SK-N-SH (cell line): ENCODE measurements around the gene MCCC2. TPM values are rescaled to one million over a fixed set of nuclear protein-coding genes. Genes with fewer than 3 reads are reported as not detected.
"Not testable (repeated sequence)": the region's sequence is repeated elsewhere in the genome, so short reads cannot be mapped to it uniquely, and the experiment has no call there.

Experiments used
- CTCF ChIA-PET: fragments of 300-600, 350-600 bp; formaldehyde crosslinking; extraction: SDS; loops from one replicate; lab custom pipeline; 2021; lab: Yijun Ruan, JAX
- POLR2A ChIA-PET: fragments of 350-600 bp; sonication (Branson Sonifier 250); formaldehyde crosslinking; extraction: SDS; loops from one replicate; lab custom pipeline; 2020; ENCODE audit warnings: antibody characterized with exemption, inconsistent platforms; lab: Yijun Ruan, JAX
- DNase-seq: peaks from one replicate; pipeline ENCODE4 v3.0.0; 2012
- H2AFZ ChIP-seq: fragments of 200-600 bp; sonication (generic); 2 replicates; pipeline ENCODE4 v1.8.1; 2016; ENCODE audit warnings: antibody characterized with exemption, mild to moderate bottlenecking, low read depth
- H3F3A ChIP-seq: fragments of 200-600 bp; sonication (generic); replicated peaks from 2 replicates; pipeline ENCODE3; 2016; ENCODE audit warnings: antibody characterized with exemption, mild to moderate bottlenecking; ENCODE audit not compliant: insufficient read depth
- H3K27ac ChIP-seq, 2 experiments: fragments of 200-500 bp in 1 of 2; fragments of 200-600 bp in 1 of 2; sonication (Bioruptor generic) in 1 of 2; sonication (generic), shearing (Covaris generic) in 1 of 2; 2 replicates each; pipeline versions ENCODE4 v1.5.1 to v1.6.1; 2014 to 2016; ENCODE audit warnings: low read depth in 2 of 2, inconsistent platforms in 1 of 2, low read length in 1 of 2, mild to moderate bottlenecking in 1 of 2, mixed read lengths in 1 of 2
- H3K27me3 ChIP-seq: fragments of 200-600 bp; sonication (generic), shearing (Covaris generic); 2 replicates; pipeline ENCODE4 v1.6.1; 2016; ENCODE audit warnings: mixed run types; ENCODE audit not compliant: insufficient read depth
- H3K36me3 ChIP-seq, 2 experiments: fragments of 200-500 bp in 1 of 2; fragments of 200-600 bp in 1 of 2; sonication (Bioruptor generic) in 1 of 2; sonication (generic) in 1 of 2; replicated peaks in 1 of 2; 2 replicates each; pipeline versions ENCODE3 to v1.5.1; 2014 to 2016; ENCODE audit warnings: low read length in 1 of 2, mild to moderate bottlenecking in 1 of 2; ENCODE audit not compliant: insufficient read depth in 2 of 2, control insufficient read depth in 1 of 2
- H3K4me1 ChIP-seq, 2 experiments: fragments of 200-500 bp in 1 of 2; fragments of 200-600 bp in 1 of 2; sonication (Bioruptor generic) in 1 of 2; sonication (generic), shearing (Covaris generic) in 1 of 2; 2 replicates each; pipeline versions ENCODE4 v1.5.1 to v1.6.1; 2014 to 2016; ENCODE audit warnings: low read depth in 1 of 2, low read length in 1 of 2, mixed run types in 1 of 2; ENCODE audit not compliant: insufficient read depth in 2 of 2, control insufficient read depth in 1 of 2
- H3K4me2 ChIP-seq: fragments of 200-600 bp; sonication (generic), shearing (Covaris generic); 2 replicates; pipeline ENCODE4 v1.6.1; 2017; ENCODE audit warnings: mixed run types
- H3K4me3 ChIP-seq, 2 experiments: fragments of 200-500 bp in 1 of 2; fragments of 200-600 bp in 1 of 2; sonication (Bioruptor generic) in 1 of 2; sonication (generic), shearing (Covaris generic) in 1 of 2; 2 replicates each; pipeline versions ENCODE4 v1.5.1 to v1.8.1; 2014 to 2016; ENCODE audit warnings: low read depth in 2 of 2, inconsistent platforms in 1 of 2, low read length in 1 of 2, mild to moderate bottlenecking in 1 of 2, mixed read lengths in 1 of 2, moderate library complexity in 1 of 2
- H3K79me2 ChIP-seq: fragments of 200-600 bp; sonication (generic); 2 replicates; pipeline ENCODE4 v1.8.1; 2017; ENCODE audit warnings: mild to moderate bottlenecking; ENCODE audit not compliant: insufficient read depth
- H3K9ac ChIP-seq: fragments of 200-600 bp; sonication (generic); 2 replicates; pipeline ENCODE4 v1.6.1; 2017; ENCODE audit warnings: mixed run types
- H3K9me2 ChIP-seq: fragments of 200-600 bp; sonication (generic); 2 replicates; pipeline ENCODE4 v1.6.1; 2017; ENCODE audit warnings: mixed run types
- H3K9me3 ChIP-seq: fragments of 200-600 bp; sonication (generic); 2 replicates; pipeline ENCODE4 v1.6.1; 2017; ENCODE audit warnings: mixed run types, mild to moderate bottlenecking, moderate library complexity
- H4K20me1 ChIP-seq: fragments of 200-600 bp; sonication (generic); 2 replicates; pipeline ENCODE4 v1.6.1; 2017; ENCODE audit warnings: mild to moderate bottlenecking, mixed run types; ENCODE audit not compliant: insufficient read depth
- ELF1 ChIP-seq: IDR thresholded peaks from 2 replicates; pipeline ENCODE4 v1.4.0; 2012
- FOSL2 ChIP-seq: IDR thresholded peaks from 2 replicates; pipeline ENCODE4 v1.4.0; 2012; ENCODE audit warnings: low read depth, mild to moderate bottlenecking, moderate library complexity, borderline replicate concordance
- FOXJ3 ChIP-seq: sonication (generic); formaldehyde crosslinking; IDR thresholded peaks from 2 replicates; pipeline ENCODE4 v1.5.1; 2020; ENCODE audit warnings: mild to moderate bottlenecking, missing genetic modification reagents
- GATA2 ChIP-seq: sonication (generic); formaldehyde crosslinking; IDR thresholded peaks from 2 replicates; pipeline ENCODE4 v1.5.0; 2020; ENCODE audit warnings: mild to moderate bottlenecking, missing genetic modification reagents
- JUND ChIP-seq: IDR thresholded peaks from 2 replicates; pipeline ENCODE4 v1.4.0; 2012
- MEF2A ChIP-seq: IDR thresholded peaks from 2 replicates; pipeline ENCODE4 v1.4.0; 2012; ENCODE audit warnings: low read depth, borderline replicate concordance
- MXI1 ChIP-seq: IDR thresholded peaks from 2 replicates; pipeline ENCODE4 v1.6.1; 2012; ENCODE audit warnings: mild to moderate bottlenecking, low read depth, low read length, improper control_type of control experiment
- NFIC ChIP-seq: IDR thresholded peaks from 2 replicates; pipeline ENCODE4 v1.4.0; 2012; ENCODE audit warnings: borderline replicate concordance
- POLR2AphosphoS5 ChIP-seq: IDR thresholded peaks from 2 replicates; pipeline ENCODE4 v1.6.1; 2012; ENCODE audit warnings: low read depth, low read length
- RAD21 ChIP-seq: IDR thresholded peaks from 2 replicates; pipeline ENCODE4 v1.6.1; 2012; ENCODE audit warnings: mild to moderate bottlenecking, low read length
- RCOR1 ChIP-seq: fragments of 150-350 bp; IDR thresholded peaks from 2 replicates; pipeline ENCODE4 v1.6.1; 2017; ENCODE audit warnings: antibody characterized with exemption, low read length
- RFX5 ChIP-seq: IDR thresholded peaks from 2 replicates; pipeline ENCODE4 v1.6.1; 2012; ENCODE audit warnings: mild to moderate bottlenecking, improper control_type of control experiment, low read length
- SIN3A ChIP-seq: IDR thresholded peaks from 2 replicates; pipeline ENCODE4 v1.6.1; 2012; ENCODE audit warnings: low read depth, mild to moderate bottlenecking, low read length, moderate library complexity, borderline replicate concordance
- TAF1 ChIP-seq: IDR thresholded peaks from 2 replicates; pipeline ENCODE4 v1.6.1; 2012; ENCODE audit warnings: low read depth, mild to moderate bottlenecking, low read length, moderate library complexity, borderline replicate concordance
- TCF12 ChIP-seq: IDR thresholded peaks from 2 replicates; pipeline ENCODE4 v1.4.0; 2012
- YY1 ChIP-seq: IDR thresholded peaks from 2 replicates; pipeline ENCODE4 v1.4.0; 2012; ENCODE audit warnings: low read depth, mild to moderate bottlenecking
- WGBS: methylation state at CpG from one replicate; pipeline ENCODE4 v1.1.6; 2017; ENCODE audit warnings: low lambda C conversion rate; 5-methylcytosine and 5-hydroxymethylcytosine counted together
- polyA plus RNA-seq, 3 experiments: library from polyadenylated mRNA; depleted of rRNA; stranded (reverse); fragments of >200 nt; gene quantifications; 2 replicates each; pipeline ENCODE4 v1.2.3, GENCODE V29; 2012
- TF ChIP-seq, protein P1 (sequence below): fragments of 150-350 bp; IDR thresholded peaks from 2 replicates; pipeline ENCODE4 v1.6.1; 2017; ENCODE audit warnings: antibody characterized with exemption, low read length, low read depth, borderline replicate concordance
- TF ChIP-seq, protein P2 (sequence below): IDR thresholded peaks from 2 replicates; pipeline ENCODE4 v1.4.0; 2012; ENCODE audit warnings: low read depth
- TF ChIP-seq, protein P3 (sequence below): IDR thresholded peaks from 2 replicates; pipeline ENCODE4; 2012
- TF ChIP-seq, protein P4 (sequence below): IDR thresholded peaks from 2 replicates; pipeline ENCODE4 v1.4.0; 2012; ENCODE audit warnings: low read depth, borderline replicate concordance
- TF ChIP-seq, protein P5 (sequence below): fragments of 150-350 bp; IDR thresholded peaks from 2 replicates; pipeline ENCODE4 v1.6.1; 2016; ENCODE audit warnings: mild to moderate bottlenecking, low read depth, low read length

The MCCC2 gene
- polyA plus RNA-seq, 1 of the 3 experiments (the other 2 are of a cell fraction), result 33.6 TPM

DNA sequence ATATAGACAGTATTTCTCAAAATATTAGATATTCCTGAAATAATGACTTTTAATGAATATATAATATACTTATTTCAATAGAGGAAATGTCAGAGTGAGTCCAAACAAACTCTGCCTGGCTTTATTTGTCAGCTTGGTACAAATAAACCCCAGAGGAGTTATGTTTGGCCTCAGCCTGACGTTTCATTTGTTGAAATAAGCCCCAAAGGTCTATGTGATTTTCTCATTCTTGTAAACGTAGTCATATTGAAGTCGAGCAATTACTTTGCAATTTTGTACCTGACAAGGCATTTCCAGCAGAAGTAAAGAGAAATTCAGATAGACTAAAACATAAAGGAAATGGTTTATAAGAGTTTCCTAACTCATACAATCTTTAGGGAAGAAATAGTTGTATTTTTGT is 57.9 kb downstream of the MCCC2 start:
- Histone ChIP-seq H3K9me3 (no peaks in the 10 kb centered on the region), H3K4me1 (no peaks in the 10 kb centered on the region), H3K9ac (no peak overlapping the region), H3K4me2 (no peak overlapping the region), H4K20me1 (no peaks in the 10 kb centered on the region), H3K27me3 (no peaks in the 10 kb centered on the region), H3K36me3 (peaks cover 23 to 67% of the 10 kb centered on the region in 2 experiments), H3K9me2 (no peaks in the 10 kb centered on the region), H2AFZ (no peak overlapping the region), H3F3A (no peaks in the 10 kb centered on the region), H3K27ac (no peak overlapping the region), H3K4me3 (no peak overlapping the region), H3K79me2 (no peaks in the 10 kb centered on the region)
- TF ChIP-seq MXI1 (no peak), RAD21 (no peak), FOSL2 (no peak), MEF2A (no peak)
- TF ChIP-seq, protein P1, sequence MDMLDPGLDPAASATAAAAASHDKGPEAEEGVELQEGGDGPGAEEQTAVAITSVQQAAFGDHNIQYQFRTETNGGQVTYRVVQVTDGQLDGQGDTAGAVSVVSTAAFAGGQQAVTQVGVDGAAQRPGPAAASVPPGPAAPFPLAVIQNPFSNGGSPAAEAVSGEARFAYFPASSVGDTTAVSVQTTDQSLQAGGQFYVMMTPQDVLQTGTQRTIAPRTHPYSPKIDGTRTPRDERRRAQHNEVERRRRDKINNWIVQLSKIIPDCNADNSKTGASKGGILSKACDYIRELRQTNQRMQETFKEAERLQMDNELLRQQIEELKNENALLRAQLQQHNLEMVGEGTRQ, result no peak
- TF ChIP-seq, protein P2, sequence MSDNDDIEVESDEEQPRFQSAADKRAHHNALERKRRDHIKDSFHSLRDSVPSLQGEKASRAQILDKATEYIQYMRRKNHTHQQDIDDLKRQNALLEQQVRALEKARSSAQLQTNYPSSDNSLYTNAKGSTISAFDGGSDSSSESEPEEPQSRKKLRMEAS, result no peak
- ChIA-PET CTCF (no interaction called here), POLR2A (no interaction called here)
- no peak for DNase-seq
- 83% methylated on average over 3 of the region's 3 CpGs for WGBS

DNA sequence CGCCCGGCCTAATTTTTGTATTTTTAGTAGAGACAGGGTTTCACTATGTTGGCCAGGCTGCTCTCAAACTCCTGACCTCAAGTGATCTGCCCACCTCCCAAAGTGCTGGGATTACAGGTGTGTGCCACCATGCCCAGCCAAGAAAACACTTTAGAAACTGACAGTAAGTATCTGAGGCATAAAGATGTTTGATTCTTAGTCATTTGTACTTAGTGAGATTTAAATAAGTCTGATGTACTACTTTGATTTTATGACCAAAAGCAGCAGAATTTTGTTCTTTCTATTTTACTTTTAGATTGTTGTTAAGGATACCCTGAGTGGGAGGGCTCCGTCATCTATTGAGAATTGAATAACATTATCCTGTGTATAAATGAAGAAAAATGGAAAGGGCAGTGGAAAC is 63.8 kb downstream of the MCCC2 start:
- H4K20me1 ChIP-seq, H3K27ac ChIP-seq, H3K4me1 ChIP-seq, H3K27me3 ChIP-seq, H3K9me2 ChIP-seq, H3K9ac ChIP-seq, H3F3A ChIP-seq, H3K4me2 ChIP-seq, H2AFZ ChIP-seq, H3K79me2 ChIP-seq, CTCF ChIA-PET, H3K4me3 ChIP-seq, DNase-seq, H3K9me3 ChIP-seq, POLR2A ChIA-PET: not testable (repeated sequence)
- H3K36me3 ChIP-seq, result peaks cover 26 to 58% of the 10 kb centered on the region in 2 experiments
- 94% methylated on average over 3 of the region's 3 CpGs for WGBS

DNA sequence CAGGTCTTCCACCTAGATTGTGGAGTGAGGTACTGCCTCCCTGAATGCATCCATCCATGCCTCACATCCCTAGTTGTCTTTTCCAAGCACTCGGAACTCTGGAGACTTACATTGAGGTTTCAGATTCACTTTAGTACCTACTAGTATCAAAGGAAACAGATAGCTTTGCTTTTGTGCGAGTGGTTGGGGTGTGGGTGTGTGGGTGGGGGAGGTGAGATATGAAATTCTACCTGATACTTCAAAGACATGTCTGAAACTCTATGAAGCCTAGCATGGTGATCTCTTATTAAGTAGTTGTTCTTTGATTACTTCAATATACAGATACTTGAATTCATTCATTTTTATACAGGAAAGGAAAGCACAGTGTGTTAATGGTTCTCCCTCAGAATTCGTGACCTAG is 64.4 kb downstream of the MCCC2 start:
- Histone ChIP-seq H3K4me1 (no peaks in the 10 kb centered on the region), H3K79me2 (no peaks in the 10 kb centered on the region), H3K9me2 (no peaks in the 10 kb centered on the region), H3K4me3 (no peak overlapping the region), H3K36me3 (peaks cover 21 to 59% of the 10 kb centered on the region in 2 experiments), H3K9ac (no peak overlapping the region), H3K9me3 (no peaks in the 10 kb centered on the region), H3K4me2 (no peak overlapping the region), H4K20me1 (no peaks in the 10 kb centered on the region), H3K27me3 (no peaks in the 10 kb centered on the region), H3F3A (no peaks in the 10 kb centered on the region), H2AFZ (no peak overlapping the region), H3K27ac (no peak overlapping the region)
- ChIA-PET CTCF (interaction anchor here (2.3 kb wide), 1 partner anchor 106 kb away, joined by 13 read pairs; no protein-coding TSS in a partner anchor), POLR2A (no interaction called here)
- WGBS, result 93% methylated on average over 3 of the region's 3 CpGs
- no peak for DNase-seq
- TF ChIP-seq TAF1 (no peak), TCF12 (no peak), GATA2 (CRISPR knock-in tag) (no peak), NFIC (no peak), FOXJ3 (CRISPR knock-in tag) (no peak), FOSL2 (no peak), YY1 (no peak), ELF1 (no peak), SIN3A (no peak), POLR2AphosphoS5 (no peak), RCOR1 (no peak), RFX5 (no peak), JUND (no peak)
- TF ChIP-seq, protein P3, sequence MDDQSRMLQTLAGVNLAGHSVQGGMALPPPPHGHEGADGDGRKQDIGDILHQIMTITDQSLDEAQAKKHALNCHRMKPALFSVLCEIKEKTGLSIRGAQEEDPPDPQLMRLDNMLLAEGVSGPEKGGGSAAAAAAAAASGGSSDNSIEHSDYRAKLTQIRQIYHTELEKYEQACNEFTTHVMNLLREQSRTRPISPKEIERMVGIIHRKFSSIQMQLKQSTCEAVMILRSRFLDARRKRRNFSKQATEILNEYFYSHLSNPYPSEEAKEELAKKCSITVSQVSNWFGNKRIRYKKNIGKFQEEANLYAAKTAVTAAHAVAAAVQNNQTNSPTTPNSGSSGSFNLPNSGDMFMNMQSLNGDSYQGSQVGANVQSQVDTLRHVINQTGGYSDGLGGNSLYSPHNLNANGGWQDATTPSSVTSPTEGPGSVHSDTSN, result no peak
- TF ChIP-seq, protein P4, sequence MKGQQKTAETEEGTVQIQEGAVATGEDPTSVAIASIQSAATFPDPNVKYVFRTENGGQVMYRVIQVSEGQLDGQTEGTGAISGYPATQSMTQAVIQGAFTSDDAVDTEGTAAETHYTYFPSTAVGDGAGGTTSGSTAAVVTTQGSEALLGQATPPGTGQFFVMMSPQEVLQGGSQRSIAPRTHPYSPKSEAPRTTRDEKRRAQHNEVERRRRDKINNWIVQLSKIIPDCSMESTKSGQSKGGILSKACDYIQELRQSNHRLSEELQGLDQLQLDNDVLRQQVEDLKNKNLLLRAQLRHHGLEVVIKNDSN, result no peak
- TF ChIP-seq, protein P2, result no peak
- TF ChIP-seq, protein P5, sequence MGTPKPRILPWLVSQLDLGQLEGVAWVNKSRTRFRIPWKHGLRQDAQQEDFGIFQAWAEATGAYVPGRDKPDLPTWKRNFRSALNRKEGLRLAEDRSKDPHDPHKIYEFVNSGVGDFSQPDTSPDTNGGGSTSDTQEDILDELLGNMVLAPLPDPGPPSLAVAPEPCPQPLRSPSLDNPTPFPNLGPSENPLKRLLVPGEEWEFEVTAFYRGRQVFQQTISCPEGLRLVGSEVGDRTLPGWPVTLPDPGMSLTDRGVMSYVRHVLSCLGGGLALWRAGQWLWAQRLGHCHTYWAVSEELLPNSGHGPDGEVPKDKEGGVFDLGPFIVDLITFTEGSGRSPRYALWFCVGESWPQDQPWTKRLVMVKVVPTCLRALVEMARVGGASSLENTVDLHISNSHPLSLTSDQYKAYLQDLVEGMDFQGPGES, result no peak
